HepG2 (cell line): ENCODE measurements around the gene CDKN2A. TPM values are rescaled to one million over a fixed set of nuclear protein-coding genes. Genes with fewer than 3 reads are reported as not detected.

Source experiments
- ATAC-seq: fragments of 200-7000 bp; cut with Tn5 transposase; 3 replicates; pipeline ENCODE4 v1.9.1; 2020; ENCODE audit warnings: mild to moderate bottlenecking, moderate library complexity
- BruUV-seq: library from RNA; stranded (reverse); fragments of 400-500 nt; replicated peaks from 2 replicates; lab custom pipeline; 2021; lab: Mats Ljungman, UMichigan
- CTCF ChIA-PET: fragments of 300-600 bp; formaldehyde crosslinking; extraction: SDS; loops from one replicate; lab custom pipeline; 2021; ENCODE audit warnings: low total read pairs, inconsistent platforms, low intra/inter-chr PET ratio; lab: Yijun Ruan, JAX
- POLR2A ChIA-PET: fragments of 350-600 bp; sonication (Branson Sonifier 250); formaldehyde crosslinking; loops from one replicate; lab custom pipeline; 2020; ENCODE audit warnings: antibody characterized with exemption, inconsistent platforms; lab: Yijun Ruan, JAX
- DNase-seq: peaks from one replicate; pipeline ENCODE4 v3.0.0-alpha.2; 2015; ENCODE audit warnings: low spot score
- FAIRE-seq: peaks from 3 replicates; lab custom pipeline; 2011; peaks lifted over from hg19 to GRCh38; lab: Jason Lieb, UNC
- H2AFZ ChIP-seq: one replicate; pipeline ENCODE4 v1.6.1; 2011; ENCODE audit warnings: low read length, inconsistent platforms
- H3K27ac ChIP-seq: fragments of 300-600 bp; 3 replicates; pipeline ENCODE4 v1.8.0; 2011; ENCODE audit warnings: mixed run types, mild to moderate bottlenecking, mixed read lengths, low read length, inconsistent platforms; ENCODE audit not compliant: insufficient read depth; ENCODE audit errors: extremely low read length
- H3K27me3 ChIP-seq, 2 experiments: fragments of 200-600 bp in 1 of 2; 2 replicates in 1 of 2; 3 replicates in 1 of 2; pipeline versions ENCODE4 v1.6.0 to v1.8.0; 2011; ENCODE audit warnings: low read length in 2 of 2, mild to moderate bottlenecking in 2 of 2, moderate library complexity in 2 of 2, inconsistent platforms in 1 of 2; ENCODE audit not compliant: insufficient read depth in 2 of 2, control insufficient read depth in 1 of 2
- H3K36me3 ChIP-seq, 2 experiments: fragments of 200-600 bp in 1 of 2; replicated peaks in 1 of 2; 2 replicates in 1 of 2; 3 replicates in 1 of 2; pipeline versions ENCODE4 v1.5.1 to v1.8.0; 2011; ENCODE audit warnings: low read length in 2 of 2, inconsistent platforms in 1 of 2; ENCODE audit not compliant: insufficient read depth in 2 of 2, control insufficient read depth in 1 of 2
- H3K4me1 ChIP-seq: 2 replicates; pipeline ENCODE4 v1.5.1; 2012; ENCODE audit warnings: low read length, inconsistent platforms; ENCODE audit not compliant: insufficient read depth
- H3K4me2 ChIP-seq: 2 replicates; pipeline ENCODE4 v1.6.0; 2011; ENCODE audit warnings: low read depth, low read length, inconsistent platforms
- H3K4me3 ChIP-seq, 3 experiments: fragments of 200-600 bp in 1 of 3; sonication (generic), shearing (Covaris generic) in 1 of 3; replicated peaks in 1 of 3; 2 replicates each; pipeline ENCODE4 v1.5.1; 2011 to 2016; ENCODE audit warnings: low read length in 3 of 3, inconsistent platforms in 2 of 3, low read depth in 2 of 3, mild to moderate bottlenecking in 2 of 3, control low read depth in 1 of 3, mixed read lengths in 1 of 3; ENCODE audit not compliant: insufficient read depth in 1 of 3
- H3K79me2 ChIP-seq: one replicate; pipeline ENCODE4 v1.6.1; 2011; ENCODE audit warnings: low read length, inconsistent platforms; ENCODE audit not compliant: insufficient read depth
- H3K9ac ChIP-seq: 2 replicates; pipeline ENCODE4 v1.6.0; 2011; ENCODE audit warnings: mild to moderate bottlenecking, low read depth, low read length, inconsistent platforms; ENCODE audit not compliant: insufficient read depth
- H3K9me3 ChIP-seq: 2 replicates; pipeline ENCODE4 v1.5.1; 2012; ENCODE audit warnings: mild to moderate bottlenecking, low read length
- H4K20me1 ChIP-seq: 2 replicates; pipeline ENCODE4 v1.6.0; 2011; ENCODE audit warnings: inconsistent platforms, mild to moderate bottlenecking, low read length, moderate library complexity; ENCODE audit not compliant: insufficient read depth
- CAMTA2 ChIP-seq: sonication (generic); formaldehyde crosslinking; IDR thresholded peaks from 2 replicates; pipeline ENCODE4 v1.4.0; 2020; ENCODE audit warnings: mild to moderate bottlenecking, missing genetic modification reagents, borderline replicate concordance
- RCOR2 ChIP-seq: IDR thresholded peaks from 2 replicates; pipeline ENCODE4 v1.6.1; 2016; ENCODE audit warnings: missing biosample characterization, missing genetic modification reagents
- TBL1XR1 ChIP-seq: fragments of 150-350 bp; IDR thresholded peaks from 2 replicates; pipeline ENCODE4 v1.6.1; 2014; ENCODE audit warnings: borderline replicate concordance, low read length; ENCODE audit not compliant: partially characterized antibody
- ZNF207 ChIP-seq: fragments of 450-650 bp; IDR thresholded peaks from 2 replicates; pipeline ENCODE4 v1.6.1; 2016; ENCODE audit warnings: antibody characterized with exemption, borderline replicate concordance
- ZNF343 ChIP-seq: sonication (generic); formaldehyde crosslinking; IDR thresholded peaks from 2 replicates; pipeline ENCODE4 v1.4.0; 2020; ENCODE audit warnings: mild to moderate bottlenecking, missing genetic modification reagents
- ZNF781 ChIP-seq: sonication (generic); formaldehyde crosslinking; IDR thresholded peaks from 2 replicates; pipeline ENCODE4 v1.5.1; 2020; ENCODE audit warnings: borderline replicate concordance, mild to moderate bottlenecking, missing genetic modification reagents; ENCODE audit errors: not compliant biosample characterization
- in situ Hi-C: cut with HindIII; loops from 2 replicates; pipeline ENCODE4 v1.10.0; 2017; ENCODE audit warnings: low pct_unique_long_range_greater_than_20kb; ENCODE audit not compliant: extremely low pct_ligation_motif_present
- intact Hi-C: fragments of 100-400 bp; cut with micrococcal nuclease; formaldehyde crosslinking; loops from one replicate; pipeline ENCODE4 v1.10.0; 2022; ENCODE audit not compliant: unreplicated experiment
- polyA plus RNA-seq, 8 experiments: library from polyadenylated mRNA; depleted of rRNA in 3 of 8; stranded (reverse) in 7 of 8; unstranded in 1 of 8; fragments of >200 nt; fragmentation: Illumina TruSeq in 4 of 8; extraction: Trizol in 4 of 8; gene quantifications; 2 replicates each; pipeline versions ENCODE4 v1.2.1 to v1.2.3, GENCODE V29; 2011 to 2016; ENCODE audit warnings: low read depth in 4 of 8, missing spikeins in 1 of 8, mixed read lengths in 1 of 8; ENCODE audit not compliant: insufficient read depth in 1 of 8
- total RNA-seq, 5 experiments: library from RNA; depleted of rRNA; stranded (reverse); fragments of >200 nt; fragmentation: Illumina TruSeq; extraction: Trizol; gene quantifications; 2 replicates each; pipeline ENCODE4 v1.2.3, GENCODE V29; 2016; ENCODE audit warnings: low read depth in 1 of 5
- TF ChIP-seq, protein P1 (sequence below): sonication (generic); formaldehyde crosslinking; IDR thresholded peaks from 2 replicates; pipeline ENCODE4 v1.4.0; 2020; ENCODE audit warnings: mild to moderate bottlenecking, missing genetic modification reagents, borderline replicate concordance
- TF ChIP-seq, protein P2 (sequence below): sonication (generic); formaldehyde crosslinking; IDR thresholded peaks from 2 replicates; pipeline ENCODE4 v1.4.0; 2020; ENCODE audit warnings: mild to moderate bottlenecking, missing genetic modification reagents
- TF ChIP-seq, protein P3 (sequence below): IDR thresholded peaks from 2 replicates; pipeline ENCODE4 v1.6.1; 2016

Gene CDKN2A
- total and polyA plus RNA-seq, 2 of the 13 experiments (the other 11 are each of a cell fraction or from before 2014, with no cell fraction given) = 4.2 to 4.8 TPM

DNA sequence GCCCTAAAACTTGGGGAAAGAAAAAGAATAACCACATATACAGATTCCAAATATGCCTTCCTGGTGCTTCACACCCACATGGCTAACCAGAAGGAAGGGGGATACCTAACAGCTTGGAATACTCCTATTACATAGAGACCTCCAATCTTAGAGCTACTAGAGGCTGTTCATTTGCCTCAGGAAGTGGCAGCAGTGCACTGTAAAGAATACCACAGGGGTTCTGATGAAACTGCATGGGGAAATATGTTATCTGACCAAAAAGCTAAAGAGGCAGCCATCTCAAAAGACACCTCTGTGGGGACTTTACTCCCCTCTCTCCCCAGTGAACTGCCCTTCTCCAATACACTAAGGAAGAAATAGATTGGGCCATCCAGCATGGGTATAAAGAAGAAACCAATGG, 66.4 kb downstream of the CDKN2A start:
- intact Hi-C loops = no loop called here
- FAIRE-seq = no peak
- TF ChIP-seq, protein P1, sequence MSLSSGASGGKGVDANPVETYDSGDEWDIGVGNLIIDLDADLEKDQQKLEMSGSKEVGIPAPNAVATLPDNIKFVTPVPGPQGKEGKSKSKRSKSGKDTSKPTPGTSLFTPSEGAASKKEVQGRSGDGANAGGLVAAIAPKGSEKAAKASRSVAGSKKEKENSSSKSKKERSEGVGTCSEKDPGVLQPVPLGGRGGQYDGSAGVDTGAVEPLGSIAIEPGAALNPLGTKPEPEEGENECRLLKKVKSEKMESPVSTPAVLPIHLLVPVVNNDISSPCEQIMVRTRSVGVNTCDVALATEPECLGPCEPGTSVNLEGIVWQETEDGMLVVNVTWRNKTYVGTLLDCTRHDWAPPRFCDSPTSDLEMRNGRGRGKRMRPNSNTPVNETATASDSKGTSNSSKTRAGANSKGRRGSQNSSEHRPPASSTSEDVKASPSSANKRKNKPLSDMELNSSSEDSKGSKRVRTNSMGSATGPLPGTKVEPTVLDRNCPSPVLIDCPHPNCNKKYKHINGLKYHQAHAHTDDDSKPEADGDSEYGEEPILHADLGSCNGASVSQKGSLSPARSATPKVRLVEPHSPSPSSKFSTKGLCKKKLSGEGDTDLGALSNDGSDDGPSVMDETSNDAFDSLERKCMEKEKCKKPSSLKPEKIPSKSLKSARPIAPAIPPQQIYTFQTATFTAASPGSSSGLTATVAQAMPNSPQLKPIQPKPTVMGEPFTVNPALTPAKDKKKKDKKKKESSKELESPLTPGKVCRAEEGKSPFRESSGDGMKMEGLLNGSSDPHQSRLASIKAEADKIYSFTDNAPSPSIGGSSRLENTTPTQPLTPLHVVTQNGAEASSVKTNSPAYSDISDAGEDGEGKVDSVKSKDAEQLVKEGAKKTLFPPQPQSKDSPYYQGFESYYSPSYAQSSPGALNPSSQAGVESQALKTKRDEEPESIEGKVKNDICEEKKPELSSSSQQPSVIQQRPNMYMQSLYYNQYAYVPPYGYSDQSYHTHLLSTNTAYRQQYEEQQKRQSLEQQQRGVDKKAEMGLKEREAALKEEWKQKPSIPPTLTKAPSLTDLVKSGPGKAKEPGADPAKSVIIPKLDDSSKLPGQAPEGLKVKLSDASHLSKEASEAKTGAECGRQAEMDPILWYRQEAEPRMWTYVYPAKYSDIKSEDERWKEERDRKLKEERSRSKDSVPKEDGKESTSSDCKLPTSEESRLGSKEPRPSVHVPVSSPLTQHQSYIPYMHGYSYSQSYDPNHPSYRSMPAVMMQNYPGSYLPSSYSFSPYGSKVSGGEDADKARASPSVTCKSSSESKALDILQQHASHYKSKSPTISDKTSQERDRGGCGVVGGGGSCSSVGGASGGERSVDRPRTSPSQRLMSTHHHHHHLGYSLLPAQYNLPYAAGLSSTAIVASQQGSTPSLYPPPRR = no peak
- no peak for TF ChIP-seq ZNF207
- TF ChIP-seq, protein P2, sequence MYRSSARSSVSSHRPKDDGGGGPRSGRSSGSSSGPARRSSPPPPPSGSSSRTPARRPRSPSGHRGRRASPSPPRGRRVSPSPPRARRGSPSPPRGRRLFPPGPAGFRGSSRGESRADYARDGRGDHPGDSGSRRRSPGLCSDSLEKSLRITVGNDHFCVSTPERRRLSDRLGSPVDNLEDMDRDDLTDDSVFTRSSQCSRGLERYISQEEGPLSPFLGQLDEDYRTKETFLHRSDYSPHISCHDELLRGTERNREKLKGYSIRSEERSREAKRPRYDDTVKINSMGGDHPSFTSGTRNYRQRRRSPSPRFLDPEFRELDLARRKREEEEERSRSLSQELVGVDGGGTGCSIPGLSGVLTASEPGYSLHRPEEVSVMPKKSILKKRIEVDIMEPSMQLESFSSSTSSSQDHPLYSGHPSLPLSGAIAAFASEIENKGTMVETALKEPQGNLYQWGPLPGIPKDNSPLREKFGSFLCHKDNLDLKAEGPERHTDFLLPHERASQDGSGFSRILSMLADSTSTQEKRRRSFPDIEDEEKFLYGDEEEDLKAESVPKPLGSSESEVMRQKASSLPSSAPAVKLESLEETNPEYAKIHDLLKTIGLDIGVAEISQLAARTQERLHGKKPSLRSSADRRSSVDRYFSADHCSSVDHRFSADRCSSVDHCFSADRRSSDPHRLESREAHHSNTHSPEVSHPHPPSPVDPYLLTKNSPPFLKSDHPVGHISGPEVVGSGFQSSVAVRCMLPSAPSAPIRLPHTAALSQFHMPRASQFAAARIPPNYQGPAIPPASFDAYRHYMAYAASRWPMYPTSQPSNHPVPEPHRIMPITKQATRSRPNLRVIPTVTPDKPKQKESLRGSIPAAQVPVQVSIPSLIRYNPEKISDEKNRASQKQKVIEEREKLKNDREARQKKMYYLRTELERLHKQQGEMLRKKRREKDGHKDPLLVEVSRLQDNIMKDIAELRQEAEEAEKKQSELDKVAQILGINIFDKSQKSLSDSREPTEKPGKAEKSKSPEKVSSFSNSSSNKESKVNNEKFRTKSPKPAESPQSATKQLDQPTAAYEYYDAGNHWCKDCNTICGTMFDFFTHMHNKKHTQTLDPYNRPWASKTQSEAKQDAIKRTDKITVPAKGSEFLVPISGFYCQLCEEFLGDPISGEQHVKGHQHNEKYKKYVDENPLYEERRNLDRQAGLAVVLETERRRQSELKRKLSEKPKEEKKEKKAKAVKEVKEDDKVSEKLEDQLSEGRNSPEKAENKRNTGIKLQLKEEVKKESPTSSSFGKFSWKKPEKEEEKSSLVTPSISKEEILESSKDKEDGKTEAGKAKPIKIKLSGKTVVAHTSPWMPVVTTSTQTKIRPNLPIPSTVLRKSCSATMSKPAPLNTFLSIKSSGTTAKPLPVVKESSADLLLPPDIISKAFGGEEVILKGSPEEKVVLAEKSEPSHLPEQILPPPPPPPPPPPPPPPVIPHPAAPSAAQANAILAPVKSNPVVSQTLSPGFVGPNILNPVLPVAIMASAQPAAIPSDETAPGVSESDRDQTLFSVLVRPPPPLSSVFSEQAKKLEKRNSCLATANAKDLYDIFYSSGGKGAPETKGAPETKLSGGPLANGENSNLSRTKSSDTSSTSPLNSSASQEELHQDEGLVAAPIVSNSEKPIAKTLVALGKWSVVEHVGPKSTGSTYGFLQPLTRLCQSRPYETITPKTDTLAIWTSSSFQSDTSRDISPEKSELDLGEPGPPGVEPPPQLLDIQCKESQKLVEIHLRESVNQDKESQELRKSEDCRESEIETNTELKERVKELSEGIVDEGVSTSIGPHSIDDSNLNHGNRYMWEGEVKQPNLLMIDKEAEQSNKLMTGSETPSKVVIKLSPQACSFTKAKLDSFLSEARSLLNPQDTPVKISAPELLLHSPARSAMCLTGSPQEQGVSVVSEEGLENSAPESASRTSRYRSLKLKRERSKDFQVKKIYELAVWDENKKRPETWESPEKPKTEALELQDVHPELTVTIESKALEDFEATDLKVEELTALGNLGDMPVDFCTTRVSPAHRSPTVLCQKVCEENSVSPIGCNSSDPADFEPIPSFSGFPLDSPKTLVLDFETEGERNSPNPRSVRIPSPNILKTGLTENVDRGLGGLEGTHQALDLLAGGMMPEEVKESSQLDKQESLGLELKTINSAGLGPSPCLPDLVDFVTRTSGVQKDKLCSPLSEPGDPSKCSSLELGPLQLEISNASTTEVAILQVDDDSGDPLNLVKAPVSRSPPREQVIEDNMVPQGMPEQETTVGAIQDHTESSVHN = no peak
- no peak for TF ChIP-seq TBL1XR1
- TF ChIP-seq RCOR2 (CRISPR knock-in tag) = no peak
- no peak for TF ChIP-seq CAMTA2 (CRISPR knock-in tag)
- TF ChIP-seq ZNF781 = no peak
- no peak for TF ChIP-seq ZNF343
- TF ChIP-seq, protein P3, sequence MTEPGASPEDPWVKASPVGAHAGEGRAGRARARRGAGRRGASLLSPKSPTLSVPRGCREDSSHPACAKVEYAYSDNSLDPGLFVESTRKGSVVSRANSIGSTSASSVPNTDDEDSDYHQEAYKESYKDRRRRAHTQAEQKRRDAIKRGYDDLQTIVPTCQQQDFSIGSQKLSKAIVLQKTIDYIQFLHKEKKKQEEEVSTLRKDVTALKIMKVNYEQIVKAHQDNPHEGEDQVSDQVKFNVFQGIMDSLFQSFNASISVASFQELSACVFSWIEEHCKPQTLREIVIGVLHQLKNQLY (CRISPR knock-in tag) = no peak
- TF ChIP-seq, all 625 proteins: peak for 0

More for the DNA sequence above, 66.4 kb downstream of the CDKN2A start:
- Histone ChIP-seq H3K9ac (no peak overlapping the region), H3K9me3 (no peaks in the 10 kb centered on the region), H3K36me3 (no peaks in the 10 kb centered on the region; a peak in 1 of 5 replicates), H2AFZ (no peak overlapping the region), H3K4me3 (no peak overlapping the region), H3K27ac (no peak overlapping the region), H4K20me1 (no peaks in the 10 kb centered on the region), H3K4me1 (no peaks in the 10 kb centered on the region), H3K79me2 (no peaks in the 10 kb centered on the region), H3K4me2 (no peak overlapping the region), H3K27me3 (no peaks in the 10 kb centered on the region)
- CTCF ChIA-PET = no interaction called here
- POLR2A ChIA-PET = no interaction called here
- BruUV-seq = no TSS peak
- ATAC-seq (no peak), DNase-seq (no peak)
- in situ Hi-C loops = no loop called here
